Measurements from ENCODE around the gene DHRSX. TPM values are rescaled to one million over a fixed set of nuclear protein-coding genes. Genes with fewer than 3 reads are reported as not detected.
"Not testable (repeated sequence)": the region's sequence is repeated elsewhere in the genome, so short reads cannot be mapped to it uniquely, and the experiment has no call there.

The DHRSX gene
- total and polyA plus RNA-seq, 2 of the 13 experiments (the other 11 are each of a cell fraction or from before 2014, with no cell fraction given) = 15.5 to 24.3 TPM

DNA sequence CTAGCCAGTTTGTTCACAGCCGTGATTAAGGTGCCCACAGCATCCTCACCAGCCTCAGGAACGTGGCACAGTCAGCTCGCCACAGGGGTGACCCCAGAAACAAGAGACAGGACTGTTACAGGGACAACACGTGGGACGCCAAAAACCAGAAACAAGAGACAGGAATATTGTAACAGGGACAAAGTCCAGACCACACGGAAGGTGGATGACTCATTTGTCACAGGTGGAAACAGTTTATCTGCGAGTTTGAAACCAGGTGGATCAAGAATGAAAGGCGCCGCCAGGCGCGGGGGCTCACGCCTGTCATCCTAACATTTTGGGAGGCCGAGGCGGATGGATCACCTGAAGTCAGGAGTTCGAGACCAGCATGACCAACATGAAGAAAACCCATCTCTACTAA, 27.7 kb downstream of the DHRSX start (continued):
- 0 out of 2 replicates have a peak, but pooled peaks have one; percentile 36 for TF ChIP-seq ESRRA (CRISPR knock-in tag; IDR thresholded peaks at IDR 0.05; ENCODE audit: low read depth)
- not testable (repeated sequence) for TF ChIP-seq FOXP1, NR2F6 (IDR thresholded peaks at IDR 0.05)
- peak; percentile 67 for TF ChIP-seq FOXP1 (CRISPR knock-in tag; IDR thresholded peaks at IDR 0.05)
- TF ChIP-seq, protein P1, sequence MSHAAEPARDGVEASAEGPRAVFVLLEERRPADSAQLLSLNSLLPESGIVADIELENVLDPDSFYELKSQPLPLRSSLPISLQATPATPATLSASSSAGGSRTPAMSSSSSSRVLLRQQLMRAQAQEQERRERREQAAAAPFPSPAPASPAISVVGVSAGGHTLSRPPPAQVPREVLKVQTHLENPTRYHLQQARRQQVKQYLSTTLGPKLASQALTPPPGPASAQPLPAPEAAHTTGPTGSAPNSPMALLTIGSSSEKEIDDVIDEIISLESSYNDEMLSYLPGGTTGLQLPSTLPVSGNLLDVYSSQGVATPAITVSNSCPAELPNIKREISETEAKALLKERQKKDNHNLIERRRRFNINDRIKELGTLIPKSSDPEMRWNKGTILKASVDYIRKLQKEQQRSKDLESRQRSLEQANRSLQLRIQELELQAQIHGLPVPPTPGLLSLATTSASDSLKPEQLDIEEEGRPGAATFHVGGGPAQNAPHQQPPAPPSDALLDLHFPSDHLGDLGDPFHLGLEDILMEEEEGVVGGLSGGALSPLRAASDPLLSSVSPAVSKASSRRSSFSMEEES (CRISPR knock-in tag; IDR thresholded peaks at IDR 0.05) = peak; percentile 84
- TF ChIP-seq, protein P2, sequence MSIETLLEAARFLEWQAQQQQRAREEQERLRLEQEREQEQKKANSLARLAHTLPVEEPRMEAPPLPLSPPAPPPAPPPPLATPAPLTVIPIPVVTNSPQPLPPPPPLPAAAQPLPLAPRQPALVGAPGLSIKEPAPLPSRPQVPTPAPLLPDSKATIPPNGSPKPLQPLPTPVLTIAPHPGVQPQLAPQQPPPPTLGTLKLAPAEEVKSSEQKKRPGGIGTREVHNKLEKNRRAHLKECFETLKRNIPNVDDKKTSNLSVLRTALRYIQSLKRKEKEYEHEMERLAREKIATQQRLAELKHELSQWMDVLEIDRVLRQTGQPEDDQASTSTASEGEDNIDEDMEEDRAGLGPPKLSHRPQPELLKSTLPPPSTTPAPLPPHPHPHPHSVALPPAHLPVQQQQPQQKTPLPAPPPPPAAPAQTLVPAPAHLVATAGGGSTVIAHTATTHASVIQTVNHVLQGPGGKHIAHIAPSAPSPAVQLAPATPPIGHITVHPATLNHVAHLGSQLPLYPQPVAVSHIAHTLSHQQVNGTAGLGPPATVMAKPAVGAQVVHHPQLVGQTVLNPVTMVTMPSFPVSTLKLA (IDR thresholded peaks at IDR 0.05) = peak; percentile 85
- TF ChIP-seq SAP130 (CRISPR knock-in tag; IDR thresholded peaks at IDR 0.05; ENCODE audit: low read depth) = peak; percentile 92
- TF ChIP-seq TEAD3 (CRISPR knock-in tag; optimal IDR thresholded peaks at IDR 0.05; ENCODE audit: borderline replicate concordance) = peak; percentile 44
- TF ChIP-seq NR2F6 (CRISPR knock-in tag; IDR thresholded peaks at IDR 0.05) = peak; percentile 42; the same call in 1 of the 2 replicates
- peak; percentile 51; the same call in 1 of the 3 replicates for TF ChIP-seq MXI1 (IDR thresholded peaks at IDR 0.05; ENCODE audit: borderline replicate concordance, low read depth, low read length)
- 0 out of 2 replicates have a peak, but pooled peaks have one; percentile 24 for TF ChIP-seq ELF1 (CRISPR knock-in tag; IDR thresholded peaks at IDR 0.05)
- peak; percentile 88 for TF ChIP-seq JUND (CRISPR knock-in tag; IDR thresholded peaks at IDR 0.05)
- TF ChIP-seq ADNP (CRISPR knock-in tag; IDR thresholded peaks at IDR 0.05) = peak; percentile 41; the same call in 1 of the 2 replicates
- peak; percentile 38; the same call in 1 of the 2 replicates for TF ChIP-seq ZNF292 (CRISPR knock-in tag; IDR thresholded peaks at IDR 0.05; ENCODE audit: borderline replicate concordance, low read depth)
- TF ChIP-seq ZMYM3 (CRISPR knock-in tag; IDR thresholded peaks at IDR 0.05) = peak; percentile 37; the same call in 1 of the 2 replicates
- TF ChIP-seq, protein P3, sequence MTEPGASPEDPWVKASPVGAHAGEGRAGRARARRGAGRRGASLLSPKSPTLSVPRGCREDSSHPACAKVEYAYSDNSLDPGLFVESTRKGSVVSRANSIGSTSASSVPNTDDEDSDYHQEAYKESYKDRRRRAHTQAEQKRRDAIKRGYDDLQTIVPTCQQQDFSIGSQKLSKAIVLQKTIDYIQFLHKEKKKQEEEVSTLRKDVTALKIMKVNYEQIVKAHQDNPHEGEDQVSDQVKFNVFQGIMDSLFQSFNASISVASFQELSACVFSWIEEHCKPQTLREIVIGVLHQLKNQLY (CRISPR knock-in tag; IDR thresholded peaks at IDR 0.05) = peak; percentile 64
- TF ChIP-seq ZNF331 (CRISPR knock-in tag; IDR thresholded peaks at IDR 0.05) = peak; percentile 56
- TF ChIP-seq PITX1 (CRISPR knock-in tag; IDR thresholded peaks at IDR 0.05) = peak; percentile 27; the same call in 1 of the 2 replicates
- peak; percentile 57 for TF ChIP-seq RXRB (CRISPR knock-in tag; IDR thresholded peaks at IDR 0.05; ENCODE audit: borderline replicate concordance)
- TF ChIP-seq NCOA2 (CRISPR knock-in tag; IDR thresholded peaks at IDR 0.05) = peak; percentile 51
- TF ChIP-seq SIX1 (CRISPR knock-in tag; IDR thresholded peaks at IDR 0.05; ENCODE audit: borderline replicate concordance) = peak; percentile 23; the same call in 1 of the 2 replicates
- 0 out of 2 replicates have a peak, but pooled peaks have one; percentile 18 for TF ChIP-seq ZNF788 (CRISPR knock-in tag; IDR thresholded peaks at IDR 0.05; ENCODE audit: borderline replicate concordance)
- TF ChIP-seq, protein P4, sequence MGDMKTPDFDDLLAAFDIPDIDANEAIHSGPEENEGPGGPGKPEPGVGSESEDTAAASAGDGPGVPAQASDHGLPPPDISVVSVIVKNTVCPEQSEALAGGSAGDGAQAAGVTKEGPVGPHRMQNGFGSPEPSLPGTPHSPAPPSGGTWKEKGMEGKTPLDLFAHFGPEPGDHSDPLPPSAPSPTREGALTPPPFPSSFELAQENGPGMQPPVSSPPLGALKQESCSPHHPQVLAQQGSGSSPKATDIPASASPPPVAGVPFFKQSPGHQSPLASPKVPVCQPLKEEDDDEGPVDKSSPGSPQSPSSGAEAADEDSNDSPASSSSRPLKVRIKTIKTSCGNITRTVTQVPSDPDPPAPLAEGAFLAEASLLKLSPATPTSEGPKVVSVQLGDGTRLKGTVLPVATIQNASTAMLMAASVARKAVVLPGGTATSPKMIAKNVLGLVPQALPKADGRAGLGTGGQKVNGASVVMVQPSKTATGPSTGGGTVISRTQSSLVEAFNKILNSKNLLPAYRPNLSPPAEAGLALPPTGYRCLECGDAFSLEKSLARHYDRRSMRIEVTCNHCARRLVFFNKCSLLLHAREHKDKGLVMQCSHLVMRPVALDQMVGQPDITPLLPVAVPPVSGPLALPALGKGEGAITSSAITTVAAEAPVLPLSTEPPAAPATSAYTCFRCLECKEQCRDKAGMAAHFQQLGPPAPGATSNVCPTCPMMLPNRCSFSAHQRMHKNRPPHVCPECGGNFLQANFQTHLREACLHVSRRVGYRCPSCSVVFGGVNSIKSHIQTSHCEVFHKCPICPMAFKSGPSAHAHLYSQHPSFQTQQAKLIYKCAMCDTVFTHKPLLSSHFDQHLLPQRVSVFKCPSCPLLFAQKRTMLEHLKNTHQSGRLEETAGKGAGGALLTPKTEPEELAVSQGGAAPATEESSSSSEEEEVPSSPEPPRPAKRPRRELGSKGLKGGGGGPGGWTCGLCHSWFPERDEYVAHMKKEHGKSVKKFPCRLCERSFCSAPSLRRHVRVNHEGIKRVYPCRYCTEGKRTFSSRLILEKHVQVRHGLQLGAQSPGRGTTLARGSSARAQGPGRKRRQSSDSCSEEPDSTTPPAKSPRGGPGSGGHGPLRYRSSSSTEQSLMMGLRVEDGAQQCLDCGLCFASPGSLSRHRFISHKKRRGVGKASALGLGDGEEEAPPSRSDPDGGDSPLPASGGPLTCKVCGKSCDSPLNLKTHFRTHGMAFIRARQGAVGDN (CRISPR knock-in tag; IDR thresholded peaks at IDR 0.05) = peak; percentile 32; the same call in 1 of the 2 replicates
- TF ChIP-seq, protein P5, sequence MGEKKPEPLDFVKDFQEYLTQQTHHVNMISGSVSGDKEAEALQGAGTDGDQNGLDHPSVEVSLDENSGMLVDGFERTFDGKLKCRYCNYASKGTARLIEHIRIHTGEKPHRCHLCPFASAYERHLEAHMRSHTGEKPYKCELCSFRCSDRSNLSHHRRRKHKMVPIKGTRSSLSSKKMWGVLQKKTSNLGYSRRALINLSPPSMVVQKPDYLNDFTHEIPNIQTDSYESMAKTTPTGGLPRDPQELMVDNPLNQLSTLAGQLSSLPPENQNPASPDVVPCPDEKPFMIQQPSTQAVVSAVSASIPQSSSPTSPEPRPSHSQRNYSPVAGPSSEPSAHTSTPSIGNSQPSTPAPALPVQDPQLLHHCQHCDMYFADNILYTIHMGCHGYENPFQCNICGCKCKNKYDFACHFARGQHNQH (CRISPR knock-in tag; IDR thresholded peaks at IDR 0.05) = peak; percentile 58

Measured in HepG2 (cell line).